B cell (primary cell): ENCODE results near the gene RPTOR. TPM values are rescaled to one million over a fixed set of nuclear protein-coding genes. Genes with fewer than 3 reads are reported as not detected.

ENCODE experiments used
- ATAC-seq: fragments of 200-7000 bp; cut with Tn5 transposase; one replicate; pipeline ENCODE4 v1.10.0; 2021; ENCODE audit warnings: low read depth, mild to moderate bottlenecking, moderate number of reproducible peaks, moderate library complexity
- CTCF ChIA-PET: fragments of 350-600 bp; sonication (Branson Sonifier 250); formaldehyde crosslinking; loops from one replicate; lab custom pipeline; 2021; ENCODE audit warnings: antibody characterized with exemption, inconsistent platforms; lab: Charles Lee
- POLR2A ChIA-PET: fragments of 350-600 bp; sonication (Branson Sonifier 250); formaldehyde crosslinking; loops from one replicate; lab custom pipeline; 2021; ENCODE audit warnings: antibody characterized with exemption; lab: Charles Lee
- DNase-seq: peaks from one replicate; pipeline ENCODE4 v3.0.0; 2013
- H2AFZ ChIP-seq: 2 replicates; pipeline ENCODE4 v1.6.1; 2012; ENCODE audit warnings: mild to moderate bottlenecking, low read depth, low read length; ENCODE audit not compliant: insufficient read depth, poor library complexity, severe bottlenecking
- H3K27ac ChIP-seq, 2 donors: 1 replicate in 1 of 2; 2 replicates in 1 of 2; pipeline ENCODE4 v1.5.1; 2012 to 2013; ENCODE audit warnings: low read length in 2 of 2, mild to moderate bottlenecking in 2 of 2, moderate library complexity in 1 of 2
- H3K27me3 ChIP-seq, 4 experiments: fragments of 200-600 bp in 1 of 4; sonication (generic) in 1 of 4; replicated peaks in 1 of 4; 1 replicate in 2 of 4; 2 replicates in 2 of 4; pipeline versions ENCODE4 v1.6.1 to v1.7.0; 2013 to 2016; ENCODE audit warnings: low read length in 3 of 4, mild to moderate bottlenecking in 2 of 4, mixed read lengths in 1 of 4, moderate library complexity in 1 of 4; ENCODE audit not compliant: insufficient read depth in 4 of 4, control insufficient read depth in 3 of 4; ENCODE audit errors: control extremely low read depth in 1 of 4
- H3K36me3 ChIP-seq, 2 experiments: replicated peaks in 1 of 2; 1 replicate in 1 of 2; 2 replicates in 1 of 2; pipeline versions ENCODE4 v1.6.1 to v1.7.1; 2013; ENCODE audit warnings: low read length in 1 of 2; ENCODE audit not compliant: insufficient read depth in 2 of 2, control insufficient read depth in 1 of 2; ENCODE audit errors: control extremely low read depth in 1 of 2, extremely low read depth in 1 of 2
- H3K4me1 ChIP-seq, 2 donors: fragments of 200-600 bp in 1 of 2; sonication (generic) in 1 of 2; 1 replicate in 1 of 2; 2 replicates in 1 of 2; pipeline versions ENCODE4 v1.5.1 to v1.6.1; 2013 to 2017; ENCODE audit warnings: low read length in 2 of 2; ENCODE audit not compliant: control insufficient read depth in 2 of 2, insufficient read depth in 2 of 2
- H3K4me2 ChIP-seq: replicated peaks from 2 replicates; pipeline ENCODE3; 2012; ENCODE audit warnings: mild to moderate bottlenecking, low read depth, low read length; ENCODE audit not compliant: poor library complexity, severe bottlenecking
- H3K4me3 ChIP-seq, 5 experiments: fragments of 200-600 bp in 1 of 5; sonication (generic) in 1 of 5; 1 replicate in 3 of 5; 2 replicates in 2 of 5; pipeline versions ENCODE4 v1.5.1 to v1.7.0; 2011 to 2016; ENCODE audit warnings: low read length in 4 of 5, mild to moderate bottlenecking in 4 of 5, low read depth in 2 of 5, control low read depth in 1 of 5, moderate library complexity in 1 of 5; ENCODE audit not compliant: insufficient read depth in 1 of 5; ENCODE audit errors: control extremely low read depth in 1 of 5, extremely low read depth in 1 of 5
- H3K79me2 ChIP-seq: fragments of 200-600 bp; sonication (generic); one replicate; pipeline ENCODE4 v1.6.0; 2016; ENCODE audit warnings: low read length; ENCODE audit not compliant: control insufficient read depth, insufficient read depth
- H3K9ac ChIP-seq: fragments of 200-600 bp; sonication (generic); 2 replicates; pipeline ENCODE4 v1.6.1; 2017; ENCODE audit warnings: mild to moderate bottlenecking, low read length, moderate library complexity
- H3K9me3 ChIP-seq, 3 donors: one replicate each; pipeline versions ENCODE4 v1.6.1 to v1.7.1; 2013; ENCODE audit warnings: low read length in 2 of 3; ENCODE audit not compliant: control insufficient read depth in 2 of 3, insufficient read depth in 1 of 3; ENCODE audit errors: control extremely low read depth in 1 of 3
- H4K20me1 ChIP-seq: 2 replicates; pipeline ENCODE4 v1.6.0; 2012; ENCODE audit warnings: mild to moderate bottlenecking, low read length; ENCODE audit not compliant: insufficient read depth, control insufficient read depth, poor library complexity, severe bottlenecking
- H3K27ac Mint-ChIP-seq: one replicate; pipeline ENCODE4 v1.8.0; 2021; ENCODE audit warnings: mixed read lengths
- H3K27me3 Mint-ChIP-seq: one replicate; pipeline ENCODE4 v1.8.0; 2021; ENCODE audit warnings: mixed read lengths
- H3K4me1 Mint-ChIP-seq: one replicate; pipeline ENCODE4 v1.8.0; 2021; ENCODE audit warnings: mixed read lengths
- H3K4me3 Mint-ChIP-seq: one replicate; pipeline ENCODE4 v1.8.0; 2021; ENCODE audit warnings: mixed read lengths
- H3K9me3 Mint-ChIP-seq: one replicate; pipeline ENCODE4 v1.8.0; 2022; ENCODE audit warnings: mixed read lengths; ENCODE audit not compliant: insufficient read depth
- CTCF ChIP-seq: fragments of 200-600 bp; IDR thresholded peaks from one replicate; pipeline ENCODE4 v1.8.0; 2022; ENCODE audit warnings: antibody characterized with exemption, mild to moderate bottlenecking
- EZH2 ChIP-seq: IDR thresholded peaks from 2 replicates; pipeline ENCODE4 v1.6.1; 2012; ENCODE audit warnings: borderline replicate concordance, low read depth, mild to moderate bottlenecking, moderate library complexity, low read length; ENCODE audit not compliant: insufficient read depth, poor library complexity, severe bottlenecking
- WGBS: methylation state at CpG from one replicate; pipeline ENCODE4 v1.1.5; 2013; ENCODE audit warnings: missing lambda C conversion rate; ENCODE audit not compliant: insufficient coverage; 5-methylcytosine and 5-hydroxymethylcytosine counted together
- intact Hi-C: fragments of 100-400 bp; cut with micrococcal nuclease; formaldehyde crosslinking; loops from one replicate; pipeline ENCODE4 v1.10.0; 2022
- polyA plus RNA-seq: library from polyadenylated mRNA; depleted of rRNA; stranded (reverse); fragments of >200 nt; gene quantifications from 2 replicates; pipeline ENCODE4 v1.2.3, GENCODE V29; 2012
- total RNA-seq, 2 donors: library from RNA; stranded (reverse); fragments of 120-200 nt in 1 of 2; gene quantifications; 1 replicate in 1 of 2; 2 replicates in 1 of 2; pipeline versions ENCODE4 v1.2.3 to v1.2.4, GENCODE V29; 2013 to 2022

RPTOR gene
- total and polyA plus RNA-seq, 2 donors (not counting 1 experiment from before 2014, with no cell fraction given) = 13.4 to 58.8 TPM

GRCh38 chr17:80913928-80914821, 369.5 kb downstream of the RPTOR start:
- peak; percentile 28 for ATAC-seq
- H4K20me1 ChIP-seq = no peaks in the 10 kb centered on the region
- H3K4me2 ChIP-seq = peak overlapping the region; percentile 62
- POLR2A ChIA-PET = no interaction called here
- peak overlapping the region in 3 of 5 experiments; percentile 20 to 30 (median 28) for H3K4me3 ChIP-seq
- peak overlapping the region; percentile 38 to 100 for H3K27ac ChIP-seq
- CTCF ChIA-PET = interaction anchor here (0.7 to 1.7 kb wide), 2 partner anchors 15 to 16 kb away, joined by 3 to 6 read pairs; no protein-coding TSS in a partner anchor
- Mint-ChIP-seq H3K4me1 (peaks cover 57% of the 10 kb centered on the region), H3K27me3 (no peaks in the 10 kb centered on the region), H3K27ac (peak overlapping the region; percentile 95), H3K4me3 (peak overlapping the region; percentile 68), H3K9me3 (peaks cover 2% of the 10 kb centered on the region)
- intact Hi-C loops = no loop called here
- 44% methylated on average over 17 of the region's 21 CpGs for WGBS
- H3K27me3 ChIP-seq = no peaks in the 10 kb centered on the region
- peaks cover 0 to 16% of the 10 kb centered on the region in 2 experiments for H3K36me3 ChIP-seq
- no peak for TF ChIP-seq EZH2
- TF ChIP-seq CTCF = no peak
- H2AFZ ChIP-seq = peak overlapping the region; percentile 47
- peaks cover 61 to 67% of the 10 kb centered on the region in 2 donors for H3K4me1 ChIP-seq
- H3K9ac ChIP-seq = peak overlapping the region; percentile 14
- H3K9me3 ChIP-seq = peaks cover 0 to 26% (median 11%) of the 10 kb centered on the region in 3 donors
- H3K79me2 ChIP-seq = peaks cover 18% of the 10 kb centered on the region
- DNase-seq = peak; percentile 56

GRCh38 chr17:80916246-80916645, 371.6 kb downstream of the RPTOR start:
- Histone ChIP-seq H2AFZ (no peak overlapping the region), H3K79me2 (peaks cover 22% of the 10 kb centered on the region), H3K9ac (no peak overlapping the region), H3K4me3 (no peak overlapping the region), H3K9me3 (peaks cover 0 to 19% (median 8%) of the 10 kb centered on the region in 3 donors), H3K27ac (no peak overlapping the region), H3K36me3 (peaks cover 0 to 19% of the 10 kb centered on the region in 2 experiments), H3K27me3 (no peaks in the 10 kb centered on the region), H3K4me1 (peaks cover 41 to 46% of the 10 kb centered on the region in 2 donors), H3K4me2 (no peak overlapping the region), H4K20me1 (no peaks in the 10 kb centered on the region)
- DNase-seq (no peak), ATAC-seq (no peak)
- intact Hi-C loops = no loop called here
- Mint-ChIP-seq H3K27me3 (no peaks in the 10 kb centered on the region), H3K4me3 (no peak overlapping the region), H3K9me3 (no peaks in the 10 kb centered on the region), H3K27ac (no peak overlapping the region), H3K4me1 (peaks cover 36% of the 10 kb centered on the region)
- ChIA-PET CTCF (interaction anchor here (1.2 to 1.5 kb wide), 2 partner anchors 21 to 50 kb away, joined by 3 to 4 read pairs; no protein-coding TSS in a partner anchor), POLR2A (interaction anchor here (0.6 kb wide), 1 partner anchor 42 kb away, joined by 3 read pairs; no protein-coding TSS in a partner anchor)
- WGBS = 98% methylated on average over 8 of the region's 8 CpGs
- TF ChIP-seq CTCF (no peak), EZH2 (no peak)
